Measurements from ENCODE around the gene CORO1C.
"Not testable (repeated sequence)": the region's sequence is repeated elsewhere in the genome, so short reads cannot be mapped to it uniquely, and the experiment has no call there.

Gene CORO1C

DNA sequence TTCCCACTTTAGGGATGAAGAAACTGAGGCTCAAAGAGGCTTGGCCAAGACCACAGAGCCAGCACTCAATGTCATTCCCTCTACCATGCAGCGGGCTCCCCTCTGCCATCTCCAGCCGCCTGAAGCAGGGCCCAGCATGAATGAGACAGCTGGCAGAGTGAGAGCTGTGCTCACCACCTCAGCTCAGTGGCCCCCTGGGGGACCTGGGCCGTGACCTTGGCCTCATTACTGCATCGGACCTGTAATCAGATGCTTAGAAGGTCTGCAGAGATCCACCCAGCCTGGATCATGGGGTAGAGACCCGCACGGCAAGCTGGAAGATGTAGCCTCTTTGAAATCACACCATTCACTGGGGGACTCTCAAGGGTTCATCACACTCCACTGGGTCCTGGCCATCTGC, 22.7 kb upstream of the CORO1C start:
- no peak for DNase-seq

DNA sequence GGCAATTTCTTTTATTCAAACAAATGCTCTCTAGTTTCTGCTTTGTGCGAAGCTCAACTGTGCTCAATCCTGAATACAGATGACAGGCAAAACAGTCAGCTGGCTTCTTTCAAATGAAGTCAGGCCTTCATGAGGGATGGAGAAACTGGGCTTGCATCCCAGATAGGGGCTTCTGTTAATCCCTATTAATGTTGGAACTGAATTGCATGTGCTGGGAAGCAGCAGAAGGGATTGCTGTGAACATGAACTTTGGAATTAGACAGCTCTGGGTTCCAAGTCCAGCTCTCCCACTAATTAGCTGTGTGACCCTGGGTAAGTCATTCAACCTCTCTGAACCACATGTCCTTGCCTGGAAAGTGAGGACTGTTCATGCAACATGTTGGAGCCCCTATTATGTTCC, 21.1 kb upstream of the CORO1C start:
- no peak for DNase-seq

DNA sequence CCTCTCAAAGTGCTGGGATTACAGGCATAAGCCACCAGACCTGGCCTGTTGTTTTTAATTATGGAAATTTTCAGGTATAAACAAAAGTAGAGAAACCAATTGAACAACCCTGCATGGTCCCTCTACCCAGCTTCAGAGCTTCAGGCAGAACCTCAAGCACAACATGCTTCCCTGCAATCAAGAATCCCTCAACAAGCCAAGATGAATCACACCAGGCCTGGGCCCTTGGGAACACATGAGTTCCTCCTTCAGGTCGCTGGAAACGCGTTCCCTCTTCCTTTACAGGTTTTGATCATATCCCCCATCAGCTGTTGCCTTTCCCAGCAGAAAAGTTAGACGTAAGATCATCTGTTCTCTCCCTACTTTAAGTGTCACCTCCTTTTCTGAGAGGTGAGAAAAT, 20.5 kb upstream of the CORO1C start:
- peak in 1 of 4 experiments; percentile 32 for DNase-seq

DNA sequence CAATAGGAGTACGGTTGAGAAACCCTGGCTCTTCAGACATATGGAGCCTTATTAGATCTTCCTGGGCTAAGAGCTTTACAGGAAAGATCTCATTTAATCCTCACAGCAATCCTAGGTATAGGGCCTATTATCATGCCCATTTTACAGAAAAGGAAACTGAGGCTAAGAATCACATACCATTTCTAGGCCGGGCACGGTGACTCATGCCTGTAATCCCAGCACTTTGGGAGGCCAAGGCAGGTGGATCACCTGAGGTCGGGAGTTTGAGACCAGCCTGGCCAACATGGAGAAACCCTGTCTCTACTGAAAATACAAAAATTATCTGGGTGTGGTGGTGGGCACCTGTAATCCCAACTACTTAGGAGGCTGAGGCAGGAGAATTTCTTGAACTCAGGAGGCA, 19.7 kb upstream of the CORO1C start:
- DNase-seq = not testable (repeated sequence)

DNA sequence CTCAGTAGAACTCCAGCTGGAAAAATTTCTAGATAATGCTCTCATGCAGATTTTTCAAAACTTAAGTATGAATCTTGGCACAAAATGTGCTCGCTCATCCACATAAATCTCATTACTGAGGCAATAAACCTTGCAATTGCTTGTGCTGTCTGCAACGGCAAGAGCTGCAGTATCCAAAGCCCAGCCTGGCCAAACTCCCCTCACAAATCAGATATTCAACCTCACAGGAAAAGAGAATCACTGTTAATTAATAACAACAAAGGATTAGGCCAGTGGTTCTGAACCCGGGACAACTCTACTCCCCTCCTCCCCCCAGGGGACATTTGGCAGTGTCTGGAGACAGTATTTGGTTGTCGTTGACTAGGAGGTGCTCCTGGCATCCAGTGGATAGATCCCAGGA, 19.2 kb upstream of the CORO1C start:
- no peak for DNase-seq

DNA sequence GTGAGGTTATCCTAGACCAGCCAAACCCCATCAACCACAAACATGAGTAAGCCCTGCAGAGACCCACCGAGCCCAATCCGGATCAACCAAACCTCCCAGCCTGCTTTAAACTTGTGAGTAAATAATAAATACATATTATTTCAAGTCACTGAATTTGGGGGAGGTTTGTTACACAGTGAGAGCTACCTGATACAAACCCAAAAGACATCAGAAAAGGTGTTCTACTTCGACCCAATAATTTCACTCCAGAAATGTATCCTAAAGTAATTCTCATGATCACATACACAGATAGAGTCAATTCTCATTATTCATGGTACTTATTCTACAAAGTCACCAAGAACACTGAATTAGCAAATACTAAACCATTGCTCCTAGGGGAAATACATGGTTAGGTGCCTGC, 16.2 kb upstream of the CORO1C start:
- DNase-seq = no peak

DNA sequence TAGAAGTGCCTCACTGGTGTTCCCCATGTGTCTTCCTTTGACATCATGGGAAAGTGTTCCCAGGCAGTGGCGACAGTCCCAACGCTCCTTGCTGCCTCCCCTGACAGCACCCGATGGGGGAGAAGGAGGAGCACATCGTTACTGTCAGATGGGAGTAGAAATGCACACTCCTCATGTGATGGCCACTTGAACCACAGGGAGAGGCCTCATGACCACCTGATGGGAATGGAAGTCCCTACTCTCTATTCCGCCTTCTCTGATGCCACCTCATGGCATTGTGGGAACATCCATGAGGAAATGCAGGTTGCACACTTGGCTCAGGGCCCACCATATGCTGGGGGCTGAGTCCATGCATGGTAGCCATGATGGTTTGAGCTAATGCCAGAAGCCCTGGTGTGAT, 14.3 kb upstream of the CORO1C start:
- DNase-seq = no peak

DNA sequence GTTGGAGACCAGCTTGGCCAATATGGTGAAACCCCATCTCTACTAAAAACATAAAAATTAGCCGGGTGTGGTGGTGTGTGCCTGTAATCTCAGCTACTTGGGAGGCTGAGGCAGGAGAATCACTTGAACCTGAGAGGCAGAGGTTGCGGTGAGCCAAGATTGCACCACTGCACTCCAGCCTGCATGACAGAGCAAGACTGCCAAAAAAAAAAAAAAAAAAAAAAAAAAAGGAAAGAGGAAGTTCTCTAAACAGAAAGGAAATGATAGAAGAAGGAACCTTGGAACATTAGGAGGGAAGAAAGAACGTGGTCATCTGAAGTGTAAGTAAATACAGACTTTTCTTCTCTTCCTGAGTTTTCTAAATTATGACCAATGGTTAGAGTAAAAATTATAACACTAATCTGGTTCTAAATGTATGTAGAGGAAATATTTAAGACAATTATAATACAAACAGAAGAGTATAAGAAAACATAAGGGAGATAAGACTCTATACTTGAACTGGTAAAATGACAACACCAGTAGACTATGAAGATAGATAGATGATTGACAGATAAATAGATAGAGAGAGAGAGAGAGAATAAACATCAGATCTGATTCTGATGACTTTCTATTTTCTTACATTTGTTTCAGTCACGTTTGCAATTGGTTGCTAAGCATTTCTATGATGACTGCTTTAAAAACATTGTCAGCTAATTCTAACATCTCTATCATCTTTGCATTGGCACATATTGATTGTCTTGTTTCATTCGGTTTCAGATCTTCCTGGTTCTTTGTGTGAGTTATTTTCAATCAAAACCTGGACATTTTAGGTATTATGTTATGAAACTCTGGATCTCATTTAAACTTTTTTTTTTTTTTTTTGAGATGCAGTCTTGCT, 12.9 kb upstream of the CORO1C start:
- DNase-seq = peak in 2 of 4 experiments; percentile 72 to 80

DNA sequence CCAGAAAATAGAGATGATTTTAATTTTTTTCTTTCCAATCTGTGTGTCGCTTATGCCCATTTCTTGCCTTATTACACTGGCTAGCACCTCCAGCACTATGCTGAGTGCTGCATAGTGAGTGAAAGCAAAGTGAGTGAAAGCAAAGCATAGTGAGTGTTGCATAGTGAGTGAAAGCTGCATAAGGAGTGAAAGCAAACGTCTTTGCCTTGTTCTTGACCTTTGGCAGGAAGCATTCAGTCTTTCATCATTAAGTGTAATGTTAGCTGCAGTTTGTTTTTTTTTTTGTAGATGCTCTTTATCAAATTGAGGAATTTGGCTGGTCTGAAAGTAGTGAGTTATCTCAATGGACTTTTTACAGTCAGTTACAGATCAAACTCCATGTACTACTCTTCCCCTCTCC, 6.9 kb upstream of the CORO1C start:
- DNase-seq = peak in 2 of 4 experiments; percentile 42 to 58

DNA sequence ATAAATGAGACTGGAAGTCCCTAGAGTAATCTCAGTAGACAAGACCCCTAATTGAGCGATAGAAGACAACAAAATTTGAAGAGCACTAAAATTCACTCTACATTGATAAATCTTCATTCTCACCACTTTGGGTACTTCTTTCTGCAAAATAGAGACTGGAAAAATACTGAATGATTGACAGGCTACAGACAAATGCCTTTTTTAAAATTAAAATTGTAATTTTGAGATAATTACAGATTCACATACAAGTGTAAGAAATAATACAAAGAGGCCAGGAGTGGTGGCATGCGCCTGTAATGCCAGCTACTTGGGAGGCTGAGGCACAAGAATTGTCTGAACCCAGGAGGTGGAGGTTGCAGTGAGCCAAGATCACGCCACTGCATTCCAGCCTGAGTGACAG, 4.5 kb upstream of the CORO1C start:
- DNase-seq = no peak

DNA sequence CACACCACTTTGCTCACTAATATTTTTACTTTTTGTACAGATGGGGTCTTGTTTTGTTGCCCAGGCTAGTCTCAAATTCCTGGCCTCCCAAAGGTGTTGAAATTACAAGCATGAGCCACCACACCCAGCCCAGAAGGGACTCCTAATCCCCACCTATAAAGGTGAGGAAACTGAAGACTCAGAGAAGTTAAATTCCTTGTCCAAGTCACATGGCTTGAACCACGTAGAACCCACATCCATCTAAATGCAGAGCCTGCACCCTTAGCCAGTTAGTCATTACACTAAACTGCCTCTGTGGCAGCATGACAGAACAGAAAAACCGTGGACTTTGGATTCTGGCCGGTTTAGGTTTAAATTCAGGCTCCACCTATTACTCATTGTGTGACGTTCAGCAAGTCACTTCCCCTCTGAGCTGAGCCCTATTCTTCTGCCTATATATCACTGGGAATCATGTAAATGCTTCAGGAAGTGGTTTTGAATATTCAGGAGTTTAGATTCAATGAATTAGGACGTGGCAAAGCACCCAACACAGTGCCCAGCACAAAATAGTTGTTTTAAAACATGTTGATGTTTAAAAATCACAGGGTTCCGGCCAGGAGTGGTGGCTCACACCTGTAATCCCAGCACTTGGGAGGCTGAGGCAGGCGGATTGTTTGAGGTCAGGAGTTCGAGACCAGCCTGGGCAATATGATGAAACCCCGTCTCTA, 3.0 kb upstream of the CORO1C start:
- peak; percentile 82 to 95 (median 89) for DNase-seq

DNA sequence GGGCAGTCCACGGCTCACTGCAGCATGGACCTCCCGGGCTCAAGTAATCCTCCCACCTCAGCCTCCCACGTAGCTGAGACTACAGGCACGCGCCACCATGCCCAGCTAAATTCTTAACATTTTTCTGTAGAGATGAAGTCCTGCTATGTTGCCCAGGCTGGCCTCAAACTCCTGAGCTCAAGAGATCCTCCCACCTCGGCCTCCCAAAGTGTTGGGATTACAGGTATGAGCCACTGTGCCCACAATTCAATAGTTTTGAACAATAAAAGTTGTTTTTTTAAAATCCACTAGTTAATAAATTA, 1.9 kb upstream of the CORO1C start:
- DNase-seq = not testable (repeated sequence)

DNA sequence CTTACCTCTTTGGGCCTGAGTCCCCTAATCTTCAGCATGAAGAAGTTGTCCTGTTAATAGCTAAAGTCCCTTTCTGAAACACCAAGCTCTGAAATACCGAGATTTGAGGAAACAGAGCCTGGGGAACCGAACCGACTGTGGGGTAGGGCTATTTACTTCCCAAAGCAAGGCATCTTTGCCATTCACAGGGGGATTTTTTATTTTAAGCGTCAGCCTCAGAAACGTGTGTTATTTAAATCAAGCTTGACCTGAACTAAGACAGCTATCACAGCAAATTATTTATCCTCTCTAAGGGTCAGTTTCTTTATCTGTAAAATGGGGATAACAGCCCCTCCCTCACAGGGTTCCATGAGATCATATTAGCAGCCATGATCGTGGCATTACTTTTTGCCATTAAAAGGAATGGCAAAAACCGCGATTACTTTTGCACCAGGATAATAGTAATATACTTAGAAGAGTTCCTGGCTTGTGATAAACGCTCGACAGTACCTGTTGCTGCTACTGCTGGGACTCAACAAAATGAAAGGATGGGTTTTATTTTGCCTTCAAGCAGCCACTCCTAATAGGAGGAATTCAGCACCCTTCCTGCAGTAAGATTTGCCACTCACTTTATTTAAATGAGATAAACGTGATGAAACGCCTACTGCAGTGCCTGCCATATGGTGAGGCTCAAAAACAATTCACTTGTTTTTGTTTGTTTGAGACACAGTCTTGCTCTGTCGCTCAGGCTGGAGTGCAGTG, 1.3 kb upstream of the CORO1C start:
- DNase-seq = peak in 3 of 4 experiments; percentile 26 to 56 (median 45)

DNA sequence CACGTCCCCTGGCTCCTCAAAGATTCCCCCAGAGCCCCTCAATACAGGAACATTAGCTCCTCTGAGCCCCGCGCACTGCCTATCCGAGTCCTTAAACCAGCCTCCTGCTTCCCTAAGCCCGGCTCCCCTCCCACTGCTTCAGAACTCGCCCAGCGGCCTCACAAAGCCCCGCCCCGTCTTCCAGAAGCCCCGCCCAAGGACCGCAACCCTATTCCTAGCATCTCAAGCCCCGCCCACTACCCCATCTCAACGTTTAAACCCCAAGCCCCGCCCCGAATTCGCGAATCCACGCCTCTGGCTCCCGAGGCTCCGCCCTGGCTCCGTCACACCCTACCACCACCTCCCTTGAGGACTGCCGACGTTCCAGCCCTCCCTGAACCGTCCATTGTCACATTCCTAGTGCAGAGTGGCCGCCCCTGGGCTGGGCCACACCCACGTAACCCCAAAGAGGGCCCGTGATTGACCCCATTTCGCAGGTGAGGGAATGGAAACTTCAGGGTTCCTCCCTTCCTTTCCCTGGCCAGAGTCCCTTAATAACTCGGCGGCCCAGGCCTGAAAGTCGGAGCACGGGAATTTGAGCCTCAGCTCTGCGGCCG, 646 bp upstream of the CORO1C start:
- DNase-seq = peak; percentile 99 to 100 (median 100)

DNA sequence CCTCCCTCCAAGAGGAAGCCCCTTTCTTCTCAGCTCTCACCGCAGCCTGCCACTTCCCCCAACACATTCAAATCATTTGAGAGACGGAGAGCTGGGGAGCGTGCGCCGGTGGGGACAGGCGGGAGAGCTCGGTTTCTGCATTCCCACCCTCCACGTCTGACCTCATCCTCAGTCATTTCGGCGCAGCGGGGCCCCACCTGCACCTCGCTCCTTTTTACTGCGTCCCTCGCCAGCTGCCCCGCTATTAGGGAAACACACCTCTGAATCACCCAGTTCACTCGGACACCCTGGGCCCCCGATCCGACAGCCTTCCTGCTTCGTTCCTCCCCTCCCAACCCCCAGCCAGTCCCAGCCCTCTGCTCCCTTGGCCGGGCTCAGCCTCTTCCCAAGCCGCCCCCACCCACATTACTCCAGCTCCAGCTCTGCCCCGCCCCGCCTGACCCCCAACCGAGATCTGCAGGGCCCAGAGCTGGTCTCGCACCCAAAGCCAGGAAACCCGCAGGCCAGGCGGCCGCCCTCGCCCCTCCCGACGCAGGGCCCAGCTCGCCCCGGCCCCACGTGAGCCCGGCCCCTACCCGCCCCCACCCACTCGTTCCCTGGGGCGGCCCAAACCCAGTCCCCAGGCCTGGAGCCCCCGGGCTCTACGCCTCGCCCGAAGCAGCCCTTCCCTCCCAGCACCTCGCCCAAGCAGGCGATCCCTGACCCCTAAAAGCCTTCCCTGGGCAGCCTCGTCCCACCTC, 783 bp downstream of the CORO1C start:
- peak; percentile 87 to 91 (median 90) for DNase-seq

DNA sequence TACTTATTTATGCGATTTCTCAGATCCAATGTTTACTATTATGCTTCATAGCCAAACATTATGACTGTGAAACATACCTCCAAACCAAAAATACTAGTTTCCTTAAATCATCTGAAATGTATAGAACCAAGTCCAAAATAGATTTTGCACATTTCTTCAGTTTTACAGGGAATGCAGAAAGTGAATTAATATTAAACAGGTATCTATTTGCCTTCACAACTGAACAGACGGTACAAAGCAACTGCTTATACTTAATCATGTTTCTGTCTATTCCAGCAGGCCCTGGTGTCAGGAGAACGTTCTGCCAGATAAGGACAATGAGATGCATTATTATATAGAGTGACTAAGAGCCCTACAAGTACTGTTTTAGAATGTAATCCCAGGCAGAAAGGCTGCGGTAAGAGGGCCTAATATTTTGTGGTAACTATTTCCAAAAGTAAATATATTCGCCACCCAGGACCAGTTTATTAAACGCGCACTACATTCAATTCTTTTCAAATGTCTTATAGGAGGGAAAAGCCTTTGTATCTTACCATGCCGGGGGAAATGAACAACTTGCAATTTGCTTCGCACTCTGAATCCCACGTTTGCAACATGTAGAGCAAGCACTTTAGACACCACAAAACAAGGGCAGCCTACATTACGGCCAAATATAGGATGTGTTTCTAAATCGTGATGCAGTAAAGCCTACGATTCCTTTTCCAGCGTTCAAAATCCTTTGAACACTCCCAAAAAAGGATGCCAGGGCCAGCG, 1.5 kb downstream of the CORO1C start:
- peak in 2 of 4 experiments; percentile 31 to 34 for DNase-seq

DNA sequence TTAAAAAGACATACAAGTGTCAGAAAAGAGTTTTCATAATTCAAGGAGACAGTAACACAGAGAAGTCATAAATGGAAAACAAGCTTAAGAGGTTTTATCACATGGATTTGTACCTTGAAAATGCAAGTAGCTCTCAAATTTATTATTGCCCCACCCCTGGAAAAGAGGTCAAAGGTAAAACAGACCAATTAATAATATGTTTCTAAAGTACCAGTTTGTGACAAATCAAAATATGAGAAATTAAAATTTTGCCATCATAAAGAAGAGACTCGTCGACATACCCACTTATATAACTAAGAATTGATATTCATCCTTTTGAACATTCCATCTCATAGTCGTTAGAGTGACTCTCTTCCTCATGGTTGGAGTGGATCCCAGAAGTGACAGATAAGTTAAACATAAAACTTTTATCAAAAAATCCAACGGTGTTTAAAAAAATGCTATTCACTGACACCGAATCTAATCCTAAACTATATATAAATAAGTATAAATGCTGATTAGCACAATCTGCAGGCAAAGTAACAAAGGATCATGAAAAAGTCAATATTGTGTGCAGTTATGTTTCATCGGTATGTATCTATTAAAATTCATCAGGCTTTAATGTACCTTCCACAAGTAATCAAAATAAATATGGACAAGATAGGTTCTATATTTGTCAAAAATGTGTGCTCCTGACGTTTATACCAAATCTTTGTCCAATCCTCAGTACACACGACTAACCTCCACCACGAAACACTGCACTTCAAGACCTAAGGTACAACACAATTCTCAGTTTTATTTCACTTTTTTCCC, 2.3 kb downstream of the CORO1C start:
- DNase-seq = peak in 1 of 4 experiments; percentile 25

DNA sequence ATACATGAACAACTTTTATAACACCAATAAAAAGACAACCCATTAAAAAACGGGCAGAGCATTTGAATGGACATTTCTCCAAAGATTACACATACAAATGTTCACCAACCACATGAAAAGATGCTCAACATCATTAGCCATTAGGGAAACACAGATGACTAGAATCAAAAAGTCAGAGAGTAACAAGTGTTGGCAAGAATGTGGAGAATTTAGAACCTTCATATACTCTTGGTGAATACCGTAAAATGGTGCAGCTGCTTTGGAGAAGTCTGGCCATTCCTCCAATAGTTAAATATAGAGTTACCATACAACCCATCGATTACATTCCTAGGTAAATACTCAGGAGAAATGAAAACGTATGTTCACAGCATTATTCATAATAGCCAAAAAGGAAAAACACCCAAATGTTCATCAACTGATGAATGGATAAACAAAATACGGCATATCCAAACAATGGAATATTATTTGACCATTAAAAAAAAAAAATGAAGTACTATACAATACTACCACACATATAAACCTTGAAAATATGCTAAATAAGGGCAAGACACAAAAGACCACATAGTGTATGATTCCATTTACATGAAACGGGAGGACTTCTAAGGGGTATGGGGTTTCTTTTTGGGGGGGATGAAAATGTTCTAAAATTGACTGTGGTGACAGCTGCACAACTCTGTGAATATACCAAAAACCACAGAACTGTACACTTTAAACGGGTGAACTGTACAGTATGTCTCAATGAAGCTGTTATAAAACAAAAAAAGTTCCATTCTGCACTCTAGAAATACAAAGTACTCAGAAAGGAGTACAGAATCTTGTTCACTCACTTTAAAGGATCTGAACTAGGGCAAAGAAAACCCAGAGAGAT, 3.2 kb downstream of the CORO1C start:
- no peak for DNase-seq

DNA sequence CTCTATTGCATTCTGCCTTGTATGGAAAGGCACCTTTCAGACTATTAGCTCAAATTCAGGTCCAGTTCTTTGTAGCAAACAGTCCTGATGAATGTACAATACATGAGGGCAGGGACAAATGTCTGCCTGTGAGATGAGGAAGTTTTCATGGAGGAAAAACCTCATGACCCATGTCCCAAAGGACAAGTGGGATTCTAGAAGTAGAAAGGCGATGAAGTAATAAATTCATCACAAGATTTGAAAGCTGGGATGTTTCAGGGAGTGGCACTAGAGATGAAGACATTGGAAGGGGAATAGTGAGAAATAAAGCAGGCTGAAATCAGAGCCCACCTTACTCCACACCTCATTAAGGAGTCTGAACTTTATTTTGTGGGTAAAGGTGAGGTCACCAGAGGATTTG, 4.2 kb downstream of the CORO1C start:
- peak in 3 of 4 experiments; percentile 48 to 75 (median 69) for DNase-seq

DNA sequence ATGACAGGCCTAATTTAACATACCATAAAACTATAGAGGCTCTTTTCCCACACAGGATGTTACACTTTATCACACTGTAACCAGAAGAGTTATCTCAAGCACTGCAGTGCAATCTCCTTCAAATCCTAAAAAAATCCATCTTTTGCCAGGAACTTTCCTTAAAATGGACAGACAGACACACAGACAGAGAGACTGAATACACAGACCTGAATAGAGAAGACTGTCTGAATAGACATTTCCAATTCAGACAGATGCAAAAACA, 6.5 kb downstream of the CORO1C start:
- DNase-seq = no peak
